ENCODE results near the gene ARID1B. TPM values are rescaled to one million over a fixed set of nuclear protein-coding genes. Genes with fewer than 3 reads are reported as not detected.
A peak's percentile ranks its signal among the peaks of the same experiment; 100 is the strongest.

Gene ARID1B
- total and polyA plus RNA-seq, 9 of the 15 experiments (the other 6 are each of a cell fraction or from before 2014, with no cell fraction given), result 12.5 to 50.5 (median 25.8) TPM

GRCh38 chr6:156777577-156778453 is 637 bp downstream of the ARID1B start (continued):
- TF ChIP-seq ZNF143 (CRISPR knock-in tag; IDR thresholded peaks at IDR 0.05), result 0 out of 2 replicates have a peak, but pooled peaks have one; percentile 31
- no peak for TF ChIP-seq KAT2B (IDR thresholded peaks at IDR 0.05; ENCODE audit: low read depth, low read length)
- TF ChIP-seq MNT (conservative IDR thresholded peaks at IDR 0.05), result no peak; a peak in 1 of 4 replicates
- TF ChIP-seq DMBX1 (CRISPR knock-in tag; IDR thresholded peaks at IDR 0.05; ENCODE audit: borderline replicate concordance), result no peak
- TF ChIP-seq PREB (CRISPR knock-in tag; IDR thresholded peaks at IDR 0.05), result no peak
- 0 out of 2 replicates have a peak, but pooled peaks have one; percentile 80 for TF ChIP-seq CBX1 (IDR thresholded peaks at IDR 0.05; ENCODE audit: low read depth)
- TF ChIP-seq IFI16 (CRISPR knock-in tag; IDR thresholded peaks at IDR 0.05), result no peak
- TF ChIP-seq ZNF354B (CRISPR knock-in tag; IDR thresholded peaks at IDR 0.05), result no peak
- TF ChIP-seq ZNF592 (IDR thresholded peaks at IDR 0.05), result no peak
- no peak for TF ChIP-seq TGIF2 (CRISPR knock-in tag; IDR thresholded peaks at IDR 0.05)
- TF ChIP-seq MAFG (tag; conservative IDR thresholded peaks at IDR 0.05), result no peak
- no peak for TF ChIP-seq SMARCB1 (IDR thresholded peaks at IDR 0.05; ENCODE audit: insufficient read length, low read depth)
- peak; percentile 26; the same call in 1 of the 2 replicates for TF ChIP-seq ZNF583 (CRISPR knock-in tag; IDR thresholded peaks at IDR 0.05)
- TF ChIP-seq HNRNPK (IDR thresholded peaks at IDR 0.05; ENCODE audit: low read depth, low read length, poor library complexity, severe bottlenecking), result no peak
- TF ChIP-seq MAX (CRISPR knock-in tag; IDR thresholded peaks at IDR 0.05), result no peak; the same call in 1 of the 2 replicates
- no peak for TF ChIP-seq SRSF3 (IDR thresholded peaks at IDR 0.05; ENCODE audit: insufficient read depth, low read length)
- no peak for TF ChIP-seq MECOM (CRISPR knock-in tag; IDR thresholded peaks at IDR 0.05)
- TF ChIP-seq HDAC2 (IDR thresholded peaks at IDR 0.05), result no peak
- no peak for TF ChIP-seq NCOA1 (IDR thresholded peaks at IDR 0.05; ENCODE audit: low read depth)
